ENCODE results near the gene ATP12A. TPM values are rescaled to one million over a fixed set of nuclear protein-coding genes. Genes with fewer than 3 reads are reported as not detected.
"Not testable (repeated sequence)": the region's sequence is repeated elsewhere in the genome, so short reads cannot be mapped to it uniquely, and the experiment has no call there.

ATP12A gene
- total RNA-seq, 1 experiment from 2014 or later, result 0.40 TPM

- BruUV-seq (replicated peaks), result no TSS peak
- DNase-seq, result no peak
- peaks cover 45% of the 10 kb centered on the region for H3K27me3 Mint-ChIP-seq (ENCODE audit: unreplicated experiment)
- CTCF ChIA-PET, result interaction anchor here (1.4 kb wide), 1 partner anchor 42 kb away, joined by 3 read pairs; no protein-coding TSS in a partner anchor
- TF ChIP-seq CTCF (IDR thresholded peaks at IDR 0.05; ENCODE audit: unreplicated experiment), result no peak
- no peak overlapping the region for H3K4me3 Mint-ChIP-seq (ENCODE audit: low read depth, unreplicated experiment)
- H3K36me3 Mint-ChIP-seq (ENCODE audit: insufficient read depth, unreplicated experiment), result no peaks in the 10 kb centered on the region
- no peak overlapping the region for H3K27ac Mint-ChIP-seq (ENCODE audit: unreplicated experiment)
- intact Hi-C loops (cut with micrococcal nuclease; ENCODE audit: unreplicated experiment), result loop anchor here (5.0 kb wide), 1 partner anchor 408 kb away; no protein-coding TSS in a partner anchor
- no peaks in the 10 kb centered on the region for H3K9me3 Mint-ChIP-seq (ENCODE audit: low read depth, unreplicated experiment)
- no peaks in the 10 kb centered on the region for H3K4me1 Mint-ChIP-seq (ENCODE audit: low read depth, unreplicated experiment)
Measured at GRCh38 chr13:24725379-24725778, 45.2 kb downstream of the ATP12A start.

GRCh38 chr13:24727731-24728601, 47.8 kb downstream of the ATP12A start:
- Mint-ChIP-seq H3K27me3 (ENCODE audit: unreplicated experiment) (peaks cover 43% of the 10 kb centered on the region), H3K9me3 (ENCODE audit: low read depth, unreplicated experiment) (peaks cover 2% of the 10 kb centered on the region), H3K4me3 (ENCODE audit: low read depth, unreplicated experiment) (no peak overlapping the region), H3K36me3 (ENCODE audit: insufficient read depth, unreplicated experiment) (no peaks in the 10 kb centered on the region), H3K4me1 (ENCODE audit: low read depth, unreplicated experiment) (no peaks in the 10 kb centered on the region), H3K27ac (ENCODE audit: unreplicated experiment) (no peak overlapping the region)
- intact Hi-C loops (cut with micrococcal nuclease; ENCODE audit: unreplicated experiment), result loop anchor here (1.0 to 5.0 kb wide), 3 partner anchors 45 to 411 kb away; no protein-coding TSS in a partner anchor
- no TSS peak for BruUV-seq (replicated peaks)
- DNase-seq, result peak; percentile 66
- CTCF ChIA-PET, result interaction anchor here (0.7 to 1.5 kb wide), 6 partner anchors 25 to 597 kb away, joined by 3 to 10 read pairs (median 8); no protein-coding TSS in a partner anchor
- TF ChIP-seq CTCF (IDR thresholded peaks at IDR 0.05; ENCODE audit: unreplicated experiment), result no peak

GRCh38 chr13:24730873-24731567, 50.8 kb downstream of the ATP12A start:
- H3K27ac Mint-ChIP-seq (ENCODE audit: unreplicated experiment); CTCF ChIA-PET; H3K36me3 Mint-ChIP-seq (ENCODE audit: insufficient read depth, unreplicated experiment); intact Hi-C loops (cut with micrococcal nuclease; ENCODE audit: unreplicated experiment); H3K4me1 Mint-ChIP-seq (ENCODE audit: low read depth, unreplicated experiment); H3K4me3 Mint-ChIP-seq (ENCODE audit: low read depth, unreplicated experiment); BruUV-seq (replicated peaks); H3K9me3 Mint-ChIP-seq (ENCODE audit: low read depth, unreplicated experiment); DNase-seq: not testable (repeated sequence)
- H3K27me3 Mint-ChIP-seq (ENCODE audit: unreplicated experiment), result peaks cover 22% of the 10 kb centered on the region

GRCh38 chr13:24734950-24735349, 54.7 kb downstream of the ATP12A start:
- CTCF ChIA-PET, result interaction anchor here (1.2 kb wide), 1 partner anchor 41 kb away, joined by 4 read pairs; no protein-coding TSS in a partner anchor

More at GRCh38 chr13:24734950-24735349, 54.7 kb downstream of the ATP12A start:
- no peak for DNase-seq
- no peak for TF ChIP-seq CTCF (IDR thresholded peaks at IDR 0.05; ENCODE audit: unreplicated experiment)
- no TSS peak for BruUV-seq (replicated peaks)
- Mint-ChIP-seq H3K4me3 (ENCODE audit: low read depth, unreplicated experiment) (no peak overlapping the region), H3K9me3 (ENCODE audit: low read depth, unreplicated experiment) (peaks cover 2% of the 10 kb centered on the region), H3K36me3 (ENCODE audit: insufficient read depth, unreplicated experiment) (no peaks in the 10 kb centered on the region), H3K4me1 (ENCODE audit: low read depth, unreplicated experiment) (no peaks in the 10 kb centered on the region), H3K27me3 (ENCODE audit: unreplicated experiment) (peaks cover 16% of the 10 kb centered on the region), H3K27ac (ENCODE audit: unreplicated experiment) (no peak overlapping the region)
- intact Hi-C loops (cut with micrococcal nuclease; ENCODE audit: unreplicated experiment), result no loop called here
